WTC11 (cell line): ENCODE data around the gene GOT2. TPM values are rescaled to one million over a fixed set of nuclear protein-coding genes. Genes with fewer than 3 reads are reported as not detected.

Experiments used
- CBFB ChIP-seq: sonication (generic); formaldehyde crosslinking; IDR thresholded peaks from 2 replicates; pipeline ENCODE4 v1.8.1; 2022; ENCODE audit warnings: mild to moderate bottlenecking, low read depth, missing genetic modification reagents
- CREB1 ChIP-seq: sonication (generic); formaldehyde crosslinking; IDR thresholded peaks from 2 replicates; pipeline ENCODE4 v1.8.0; 2023; ENCODE audit warnings: mild to moderate bottlenecking, missing genetic modification reagents
- EMX1 ChIP-seq: fragments of 250-450 bp; sonication (Bioruptor Pico); IDR thresholded peaks from 2 replicates; pipeline ENCODE4 v1.8.0; 2021; ENCODE audit warnings: mild to moderate bottlenecking
- ETV6 ChIP-seq: sonication (generic); formaldehyde crosslinking; IDR thresholded peaks from 2 replicates; pipeline ENCODE4 v1.8.1; 2022; ENCODE audit warnings: mild to moderate bottlenecking, missing genetic modification reagents
- FOXK1 ChIP-seq: sonication (generic); formaldehyde crosslinking; IDR thresholded peaks from 2 replicates; pipeline ENCODE4 v1.8.0; 2022; ENCODE audit warnings: mild to moderate bottlenecking, moderate library complexity, missing genetic modification reagents
- GABPB1 ChIP-seq: sonication (generic); formaldehyde crosslinking; IDR thresholded peaks from 2 replicates; pipeline ENCODE4 v1.8.1; 2023; ENCODE audit warnings: mild to moderate bottlenecking, missing genetic modification reagents
- GTF2I ChIP-seq: fragments of 250-450 bp; sonication (Bioruptor Pico); conservative IDR thresholded peaks from 2 replicates; pipeline ENCODE4 v1.4.0; 2021; ENCODE audit warnings: mild to moderate bottlenecking
- IRF2 ChIP-seq: sonication (generic); formaldehyde crosslinking; IDR thresholded peaks from 2 replicates; pipeline ENCODE4 v1.8.0; 2022; ENCODE audit warnings: low read depth, missing genetic modification reagents, borderline replicate concordance
- KAT7 ChIP-seq: sonication (generic); formaldehyde crosslinking; IDR thresholded peaks from 2 replicates; pipeline ENCODE4 v1.8.1; 2023; ENCODE audit warnings: missing genetic modification reagents, mild to moderate bottlenecking, borderline replicate concordance
- SMAD4 ChIP-seq: sonication (generic); formaldehyde crosslinking; IDR thresholded peaks from 2 replicates; pipeline ENCODE4 v1.8.0; 2022; ENCODE audit warnings: mild to moderate bottlenecking, missing genetic modification reagents
- SOX15 ChIP-seq: fragments of 250-450 bp; sonication (Bioruptor Pico); IDR thresholded peaks from 2 replicates; pipeline ENCODE4 v1.9.0; 2021; ENCODE audit warnings: mild to moderate bottlenecking
- TEAD4 ChIP-seq: sonication (generic); formaldehyde crosslinking; IDR thresholded peaks from 2 replicates; pipeline ENCODE4 v1.8.0; 2022; ENCODE audit warnings: mild to moderate bottlenecking, missing genetic modification reagents
- ZBTB21 ChIP-seq: sonication (generic); formaldehyde crosslinking; IDR thresholded peaks from 2 replicates; pipeline ENCODE4 v1.8.1; 2023; ENCODE audit warnings: mild to moderate bottlenecking, missing genetic modification reagents, borderline replicate concordance
- ZNF138 ChIP-seq: sonication (generic); formaldehyde crosslinking; conservative IDR thresholded peaks from 2 replicates; pipeline ENCODE4 v1.8.1; 2022; ENCODE audit warnings: mild to moderate bottlenecking, moderate library complexity, missing genetic modification reagents
- ZNF219 ChIP-seq: sonication (generic); formaldehyde crosslinking; IDR thresholded peaks from 2 replicates; pipeline ENCODE4 v1.8.0; 2023; ENCODE audit warnings: missing genetic modification reagents, mild to moderate bottlenecking, borderline replicate concordance
- ZNF263 ChIP-seq: sonication (generic); formaldehyde crosslinking; IDR thresholded peaks from 2 replicates; pipeline ENCODE4 v1.8.1; 2022; ENCODE audit warnings: low read depth, mild to moderate bottlenecking, moderate library complexity, missing genetic modification reagents
- ZNF317 ChIP-seq: sonication (generic); formaldehyde crosslinking; IDR thresholded peaks from 2 replicates; pipeline ENCODE4 v1.8.1; 2023; ENCODE audit warnings: low read depth, mild to moderate bottlenecking, moderate library complexity, missing genetic modification reagents, borderline replicate concordance
- ZNF423 ChIP-seq: fragments of 250-450 bp; sonication (Bioruptor Pico); IDR thresholded peaks from 2 replicates; pipeline ENCODE4 v2.1.2; 2022; ENCODE audit warnings: mild to moderate bottlenecking, moderate library complexity
- total RNA-seq: library from RNA; stranded (reverse); gene quantifications from 3 replicates; pipeline ENCODE4 v1.2.3, GENCODE V29; 2021
- TF ChIP-seq, protein P1 (sequence below): sonication (generic); formaldehyde crosslinking; IDR thresholded peaks from 2 replicates; pipeline ENCODE4 v1.8.1; 2023; ENCODE audit warnings: mild to moderate bottlenecking, moderate library complexity, missing genetic modification reagents
- TF ChIP-seq, protein P2 (sequence below): sonication (generic); formaldehyde crosslinking; IDR thresholded peaks from 2 replicates; pipeline ENCODE4 v1.8.0; 2022; ENCODE audit warnings: missing genetic modification reagents
- TF ChIP-seq, protein P3 (sequence below): fragments of 250-450 bp; sonication (Bioruptor Pico); IDR thresholded peaks from 2 replicates; pipeline ENCODE4 v1.9.0; 2021; ENCODE audit warnings: mild to moderate bottlenecking
- TF ChIP-seq, protein P4 (sequence below): sonication (generic); formaldehyde crosslinking; IDR thresholded peaks from 2 replicates; pipeline ENCODE4 v1.8.0; 2023; ENCODE audit warnings: mild to moderate bottlenecking, missing genetic modification reagents
- TF ChIP-seq, protein P5 (sequence below): sonication (generic); formaldehyde crosslinking; IDR thresholded peaks from 2 replicates; pipeline ENCODE4 v1.8.1; 2022; ENCODE audit warnings: low read depth, missing genetic modification reagents, borderline replicate concordance
- TF ChIP-seq, protein P6 (sequence below): sonication (generic); formaldehyde crosslinking; IDR thresholded peaks from 2 replicates; pipeline ENCODE4 v1.8.0; 2022; ENCODE audit warnings: mild to moderate bottlenecking, missing genetic modification reagents
- TF ChIP-seq, protein P7 (sequence below): fragments of 200-600 bp; IDR thresholded peaks from 2 replicates; pipeline ENCODE4 v1.8.0; 2022; ENCODE audit warnings: antibody characterized with exemption

The GOT2 gene
- total RNA-seq, 1 experiment from 2014 or later, result 192 TPM

DNA sequence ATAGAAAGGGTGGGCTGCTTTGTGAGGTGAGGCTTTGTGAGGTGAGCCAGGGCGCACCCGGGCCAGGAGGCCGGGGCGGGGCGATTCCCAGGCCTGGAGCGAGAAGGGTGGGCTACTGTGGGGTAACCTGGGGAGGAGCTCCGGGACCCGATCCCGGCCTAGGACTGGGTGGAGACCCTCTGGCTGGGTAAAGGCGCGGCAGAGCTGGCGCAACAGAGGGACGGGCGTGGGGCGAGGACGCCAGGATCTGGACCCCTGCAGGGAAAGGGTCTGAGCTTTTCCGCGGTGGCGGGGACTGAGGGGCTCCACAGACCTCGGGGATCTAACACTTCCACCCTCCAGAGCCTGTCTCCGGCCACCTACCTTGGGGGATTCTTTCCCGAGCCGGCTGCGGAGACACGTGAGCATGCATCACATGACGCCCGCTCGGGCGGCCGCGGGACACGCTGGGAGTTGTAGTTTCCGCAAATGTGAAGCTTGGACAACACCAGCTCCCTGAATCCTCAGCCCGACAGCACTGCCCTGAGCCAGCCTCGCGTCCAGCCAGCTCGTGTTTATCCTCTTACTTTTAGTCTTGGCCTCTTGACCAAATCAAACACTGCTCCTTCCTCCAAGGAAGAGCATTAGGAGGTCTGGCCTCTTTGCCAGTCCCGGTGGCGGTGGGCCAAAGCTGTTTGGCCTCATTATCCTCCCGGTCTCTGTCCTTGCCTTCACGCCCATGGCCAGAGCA lies 49.6 kb downstream of the GOT2 start, which contains the start of gene SLC38A7 (continued):
- TF ChIP-seq, protein P1, sequence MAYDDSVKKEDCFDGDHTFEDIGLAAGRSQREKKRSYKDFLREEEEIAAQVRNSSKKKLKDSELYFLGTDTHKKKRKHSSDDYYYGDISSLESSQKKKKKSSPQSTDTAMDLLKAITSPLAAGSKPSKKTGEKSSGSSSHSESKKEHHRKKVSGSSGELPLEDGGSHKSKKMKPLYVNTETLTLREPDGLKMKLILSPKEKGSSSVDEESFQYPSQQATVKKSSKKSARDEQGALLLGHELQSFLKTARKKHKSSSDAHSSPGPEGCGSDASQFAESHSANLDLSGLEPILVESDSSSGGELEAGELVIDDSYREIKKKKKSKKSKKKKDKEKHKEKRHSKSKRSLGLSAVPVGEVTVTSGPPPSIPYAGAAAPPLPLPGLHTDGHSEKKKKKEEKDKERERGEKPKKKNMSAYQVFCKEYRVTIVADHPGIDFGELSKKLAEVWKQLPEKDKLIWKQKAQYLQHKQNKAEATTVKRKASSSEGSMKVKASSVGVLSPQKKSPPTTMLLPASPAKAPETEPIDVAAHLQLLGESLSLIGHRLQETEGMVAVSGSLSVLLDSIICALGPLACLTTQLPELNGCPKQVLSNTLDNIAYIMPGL (CRISPR knock-in tag), result peak; percentile 49; the same call in 1 of the 2 replicates
- TF ChIP-seq, protein P2, sequence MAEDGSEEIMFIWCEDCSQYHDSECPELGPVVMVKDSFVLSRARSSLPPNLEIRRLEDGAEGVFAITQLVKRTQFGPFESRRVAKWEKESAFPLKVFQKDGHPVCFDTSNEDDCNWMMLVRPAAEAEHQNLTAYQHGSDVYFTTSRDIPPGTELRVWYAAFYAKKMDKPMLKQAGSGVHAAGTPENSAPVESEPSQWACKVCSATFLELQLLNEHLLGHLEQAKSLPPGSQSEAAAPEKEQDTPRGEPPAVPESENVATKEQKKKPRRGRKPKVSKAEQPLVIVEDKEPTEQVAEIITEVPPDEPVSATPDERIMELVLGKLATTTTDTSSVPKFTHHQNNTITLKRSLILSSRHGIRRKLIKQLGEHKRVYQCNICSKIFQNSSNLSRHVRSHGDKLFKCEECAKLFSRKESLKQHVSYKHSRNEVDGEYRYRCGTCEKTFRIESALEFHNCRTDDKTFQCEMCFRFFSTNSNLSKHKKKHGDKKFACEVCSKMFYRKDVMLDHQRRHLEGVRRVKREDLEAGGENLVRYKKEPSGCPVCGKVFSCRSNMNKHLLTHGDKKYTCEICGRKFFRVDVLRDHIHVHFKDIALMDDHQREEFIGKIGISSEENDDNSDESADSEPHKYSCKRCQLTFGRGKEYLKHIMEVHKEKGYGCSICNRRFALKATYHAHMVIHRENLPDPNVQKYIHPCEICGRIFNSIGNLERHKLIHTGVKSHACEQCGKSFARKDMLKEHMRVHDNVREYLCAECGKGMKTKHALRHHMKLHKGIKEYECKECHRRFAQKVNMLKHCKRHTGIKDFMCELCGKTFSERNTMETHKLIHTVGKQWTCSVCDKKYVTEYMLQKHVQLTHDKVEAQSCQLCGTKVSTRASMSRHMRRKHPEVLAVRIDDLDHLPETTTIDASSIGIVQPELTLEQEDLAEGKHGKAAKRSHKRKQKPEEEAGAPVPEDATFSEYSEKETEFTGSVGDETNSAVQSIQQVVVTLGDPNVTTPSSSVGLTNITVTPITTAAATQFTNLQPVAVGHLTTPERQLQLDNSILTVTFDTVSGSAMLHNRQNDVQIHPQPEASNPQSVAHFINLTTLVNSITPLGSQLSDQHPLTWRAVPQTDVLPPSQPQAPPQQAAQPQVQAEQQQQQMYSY (CRISPR knock-in tag), result no peak
- TF ChIP-seq, protein P3, sequence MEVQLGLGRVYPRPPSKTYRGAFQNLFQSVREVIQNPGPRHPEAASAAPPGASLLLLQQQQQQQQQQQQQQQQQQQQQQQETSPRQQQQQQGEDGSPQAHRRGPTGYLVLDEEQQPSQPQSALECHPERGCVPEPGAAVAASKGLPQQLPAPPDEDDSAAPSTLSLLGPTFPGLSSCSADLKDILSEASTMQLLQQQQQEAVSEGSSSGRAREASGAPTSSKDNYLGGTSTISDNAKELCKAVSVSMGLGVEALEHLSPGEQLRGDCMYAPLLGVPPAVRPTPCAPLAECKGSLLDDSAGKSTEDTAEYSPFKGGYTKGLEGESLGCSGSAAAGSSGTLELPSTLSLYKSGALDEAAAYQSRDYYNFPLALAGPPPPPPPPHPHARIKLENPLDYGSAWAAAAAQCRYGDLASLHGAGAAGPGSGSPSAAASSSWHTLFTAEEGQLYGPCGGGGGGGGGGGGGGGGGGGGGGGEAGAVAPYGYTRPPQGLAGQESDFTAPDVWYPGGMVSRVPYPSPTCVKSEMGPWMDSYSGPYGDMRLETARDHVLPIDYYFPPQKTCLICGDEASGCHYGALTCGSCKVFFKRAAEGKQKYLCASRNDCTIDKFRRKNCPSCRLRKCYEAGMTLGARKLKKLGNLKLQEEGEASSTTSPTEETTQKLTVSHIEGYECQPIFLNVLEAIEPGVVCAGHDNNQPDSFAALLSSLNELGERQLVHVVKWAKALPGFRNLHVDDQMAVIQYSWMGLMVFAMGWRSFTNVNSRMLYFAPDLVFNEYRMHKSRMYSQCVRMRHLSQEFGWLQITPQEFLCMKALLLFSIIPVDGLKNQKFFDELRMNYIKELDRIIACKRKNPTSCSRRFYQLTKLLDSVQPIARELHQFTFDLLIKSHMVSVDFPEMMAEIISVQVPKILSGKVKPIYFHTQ (CRISPR knock-in tag), result no peak
- no peak for TF ChIP-seq EMX1 (CRISPR knock-in tag)
- peak; percentile 60 for TF ChIP-seq FOXK1 (CRISPR knock-in tag)
- TF ChIP-seq ZNF263 (CRISPR knock-in tag), result no peak
- TF ChIP-seq KAT7 (CRISPR knock-in tag), result no peak
- TF ChIP-seq, protein P4, sequence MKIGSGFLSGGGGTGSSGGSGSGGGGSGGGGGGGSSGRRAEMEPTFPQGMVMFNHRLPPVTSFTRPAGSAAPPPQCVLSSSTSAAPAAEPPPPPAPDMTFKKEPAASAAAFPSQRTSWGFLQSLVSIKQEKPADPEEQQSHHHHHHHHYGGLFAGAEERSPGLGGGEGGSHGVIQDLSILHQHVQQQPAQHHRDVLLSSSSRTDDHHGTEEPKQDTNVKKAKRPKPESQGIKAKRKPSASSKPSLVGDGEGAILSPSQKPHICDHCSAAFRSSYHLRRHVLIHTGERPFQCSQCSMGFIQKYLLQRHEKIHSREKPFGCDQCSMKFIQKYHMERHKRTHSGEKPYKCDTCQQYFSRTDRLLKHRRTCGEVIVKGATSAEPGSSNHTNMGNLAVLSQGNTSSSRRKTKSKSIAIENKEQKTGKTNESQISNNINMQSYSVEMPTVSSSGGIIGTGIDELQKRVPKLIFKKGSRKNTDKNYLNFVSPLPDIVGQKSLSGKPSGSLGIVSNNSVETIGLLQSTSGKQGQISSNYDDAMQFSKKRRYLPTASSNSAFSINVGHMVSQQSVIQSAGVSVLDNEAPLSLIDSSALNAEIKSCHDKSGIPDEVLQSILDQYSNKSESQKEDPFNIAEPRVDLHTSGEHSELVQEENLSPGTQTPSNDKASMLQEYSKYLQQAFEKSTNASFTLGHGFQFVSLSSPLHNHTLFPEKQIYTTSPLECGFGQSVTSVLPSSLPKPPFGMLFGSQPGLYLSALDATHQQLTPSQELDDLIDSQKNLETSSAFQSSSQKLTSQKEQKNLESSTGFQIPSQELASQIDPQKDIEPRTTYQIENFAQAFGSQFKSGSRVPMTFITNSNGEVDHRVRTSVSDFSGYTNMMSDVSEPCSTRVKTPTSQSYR (CRISPR knock-in tag), result no peak
- no peak for TF ChIP-seq GTF2I (CRISPR knock-in tag)
- no peak for TF ChIP-seq ZNF219 (CRISPR knock-in tag)
- no peak for TF ChIP-seq ZBTB21
- TF ChIP-seq IRF2 (CRISPR knock-in tag), result no peak
- no peak for TF ChIP-seq SOX15
- no peak for TF ChIP-seq ZNF317
- no peak for TF ChIP-seq TEAD4 (CRISPR knock-in tag)
- no peak for TF ChIP-seq CBFB (CRISPR knock-in tag)
- no peak for TF ChIP-seq ETV6 (CRISPR knock-in tag)
- TF ChIP-seq SMAD4 (CRISPR knock-in tag), result no peak
- TF ChIP-seq, protein P5, sequence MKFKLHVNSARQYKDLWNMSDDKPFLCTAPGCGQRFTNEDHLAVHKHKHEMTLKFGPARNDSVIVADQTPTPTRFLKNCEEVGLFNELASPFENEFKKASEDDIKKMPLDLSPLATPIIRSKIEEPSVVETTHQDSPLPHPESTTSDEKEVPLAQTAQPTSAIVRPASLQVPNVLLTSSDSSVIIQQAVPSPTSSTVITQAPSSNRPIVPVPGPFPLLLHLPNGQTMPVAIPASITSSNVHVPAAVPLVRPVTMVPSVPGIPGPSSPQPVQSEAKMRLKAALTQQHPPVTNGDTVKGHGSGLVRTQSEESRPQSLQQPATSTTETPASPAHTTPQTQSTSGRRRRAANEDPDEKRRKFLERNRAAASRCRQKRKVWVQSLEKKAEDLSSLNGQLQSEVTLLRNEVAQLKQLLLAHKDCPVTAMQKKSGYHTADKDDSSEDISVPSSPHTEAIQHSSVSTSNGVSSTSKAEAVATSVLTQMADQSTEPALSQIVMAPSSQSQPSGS (CRISPR knock-in tag), result no peak
- TF ChIP-seq CREB1 (CRISPR knock-in tag), result no peak
- TF ChIP-seq, protein P6, sequence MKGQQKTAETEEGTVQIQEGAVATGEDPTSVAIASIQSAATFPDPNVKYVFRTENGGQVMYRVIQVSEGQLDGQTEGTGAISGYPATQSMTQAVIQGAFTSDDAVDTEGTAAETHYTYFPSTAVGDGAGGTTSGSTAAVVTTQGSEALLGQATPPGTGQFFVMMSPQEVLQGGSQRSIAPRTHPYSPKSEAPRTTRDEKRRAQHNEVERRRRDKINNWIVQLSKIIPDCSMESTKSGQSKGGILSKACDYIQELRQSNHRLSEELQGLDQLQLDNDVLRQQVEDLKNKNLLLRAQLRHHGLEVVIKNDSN (CRISPR knock-in tag), result peak; percentile 100
- TF ChIP-seq ZNF138 (CRISPR knock-in tag), result no peak
- peak; percentile 50 for TF ChIP-seq GABPB1 (CRISPR knock-in tag)
- no peak for TF ChIP-seq ZNF423 (CRISPR knock-in tag)
- TF ChIP-seq, protein P7, sequence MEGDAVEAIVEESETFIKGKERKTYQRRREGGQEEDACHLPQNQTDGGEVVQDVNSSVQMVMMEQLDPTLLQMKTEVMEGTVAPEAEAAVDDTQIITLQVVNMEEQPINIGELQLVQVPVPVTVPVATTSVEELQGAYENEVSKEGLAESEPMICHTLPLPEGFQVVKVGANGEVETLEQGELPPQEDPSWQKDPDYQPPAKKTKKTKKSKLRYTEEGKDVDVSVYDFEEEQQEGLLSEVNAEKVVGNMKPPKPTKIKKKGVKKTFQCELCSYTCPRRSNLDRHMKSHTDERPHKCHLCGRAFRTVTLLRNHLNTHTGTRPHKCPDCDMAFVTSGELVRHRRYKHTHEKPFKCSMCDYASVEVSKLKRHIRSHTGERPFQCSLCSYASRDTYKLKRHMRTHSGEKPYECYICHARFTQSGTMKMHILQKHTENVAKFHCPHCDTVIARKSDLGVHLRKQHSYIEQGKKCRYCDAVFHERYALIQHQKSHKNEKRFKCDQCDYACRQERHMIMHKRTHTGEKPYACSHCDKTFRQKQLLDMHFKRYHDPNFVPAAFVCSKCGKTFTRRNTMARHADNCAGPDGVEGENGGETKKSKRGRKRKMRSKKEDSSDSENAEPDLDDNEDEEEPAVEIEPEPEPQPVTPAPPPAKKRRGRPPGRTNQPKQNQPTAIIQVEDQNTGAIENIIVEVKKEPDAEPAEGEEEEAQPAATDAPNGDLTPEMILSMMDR, result no peak
